Measurements from ENCODE around the gene OR1I1. TPM values are rescaled to one million over a fixed set of nuclear protein-coding genes. Genes with fewer than 3 reads are reported as not detected.
"Not testable (repeated sequence)": the region's sequence is repeated elsewhere in the genome, so short reads cannot be mapped to it uniquely, and the experiment has no call there.

OR1I1 gene
- polyA plus RNA-seq, 2 of the 4 experiments (the other 2 are of a cell fraction) = not detected

DNA sequence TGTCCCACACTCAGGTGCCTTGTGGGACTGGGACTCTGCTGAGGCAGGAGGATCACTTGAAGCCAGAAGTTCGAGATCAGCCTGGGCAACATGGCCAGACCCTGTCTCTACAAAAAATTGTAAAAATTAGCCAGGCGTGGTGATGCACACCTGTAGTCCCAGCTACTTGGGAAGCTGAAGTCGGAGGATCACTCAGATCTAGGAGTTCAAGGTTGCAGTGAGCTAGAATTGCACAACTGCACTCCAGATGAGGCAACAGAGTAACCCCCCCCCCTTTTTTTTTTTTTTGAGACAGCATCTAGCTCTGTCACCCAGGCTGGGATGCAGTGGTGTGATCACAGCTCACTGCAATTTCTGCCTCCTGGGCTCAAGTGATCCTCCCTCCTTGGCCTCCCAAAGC is 14.2 kb downstream of the OR1I1 start:
- Histone ChIP-seq H3K27ac (no peak overlapping the region), H3K4me1 (0 out of 3 replicates have a peak, but pooled peaks cover 5% of the 10 kb centered on the region), H3K4me2 (no peak overlapping the region), H3K9me3 (no peaks in the 10 kb centered on the region), H3K4me3 (no peak overlapping the region)
- FAIRE-seq (no peak), DNase-seq (ENCODE audit: low read depth in 1 of 2, low spot score in 1 of 2) (no peak), ATAC-seq (no peak)
- ChIA-PET POLR2A (no interaction called here), CTCF (interaction anchor here (0.6 to 1.2 kb wide), 2 partner anchors 55 to 184 kb away, joined by 3 read pairs; no protein-coding TSS in a partner anchor)
- 55% methylated on average over 3 of the region's 3 CpGs for WGBS (ENCODE audit: missing lambda C conversion rate)
- TF ChIP-seq TP53 (CRISPR knock-in tag; IDR thresholded peaks at IDR 0.05) (no peak), SREBF2 (IDR thresholded peaks at IDR 0.05) (no peak), RAD21 (conservative IDR thresholded peaks at IDR 0.05 in 1 of 2, IDR thresholded peaks at IDR 0.05 in 1 of 2) (no peak), CEBPB (IDR thresholded peaks at IDR 0.05) (no peak), ZFP36 (IDR thresholded peaks at IDR 0.05; ENCODE audit: borderline replicate concordance, partially characterized antibody) (no peak), JUNB (IDR thresholded peaks at IDR 0.05) (no peak), CBX8 (IDR thresholded peaks at IDR 0.05) (no peak), ZC3H11A (IDR thresholded peaks at IDR 0.05) (no peak), KDM1A (IDR thresholded peaks at IDR 0.05; ENCODE audit: low read depth) (no peak), MAZ (IDR thresholded peaks at IDR 0.05; ENCODE audit: borderline replicate concordance, low read depth, low read length) (no peak), MAFK (IDR thresholded peaks at IDR 0.05; ENCODE audit: partially characterized antibody) (no peak), CBX2 (IDR thresholded peaks at IDR 0.05; ENCODE audit: borderline replicate concordance, low read depth) (no peak)
- TF ChIP-seq, protein P1, sequence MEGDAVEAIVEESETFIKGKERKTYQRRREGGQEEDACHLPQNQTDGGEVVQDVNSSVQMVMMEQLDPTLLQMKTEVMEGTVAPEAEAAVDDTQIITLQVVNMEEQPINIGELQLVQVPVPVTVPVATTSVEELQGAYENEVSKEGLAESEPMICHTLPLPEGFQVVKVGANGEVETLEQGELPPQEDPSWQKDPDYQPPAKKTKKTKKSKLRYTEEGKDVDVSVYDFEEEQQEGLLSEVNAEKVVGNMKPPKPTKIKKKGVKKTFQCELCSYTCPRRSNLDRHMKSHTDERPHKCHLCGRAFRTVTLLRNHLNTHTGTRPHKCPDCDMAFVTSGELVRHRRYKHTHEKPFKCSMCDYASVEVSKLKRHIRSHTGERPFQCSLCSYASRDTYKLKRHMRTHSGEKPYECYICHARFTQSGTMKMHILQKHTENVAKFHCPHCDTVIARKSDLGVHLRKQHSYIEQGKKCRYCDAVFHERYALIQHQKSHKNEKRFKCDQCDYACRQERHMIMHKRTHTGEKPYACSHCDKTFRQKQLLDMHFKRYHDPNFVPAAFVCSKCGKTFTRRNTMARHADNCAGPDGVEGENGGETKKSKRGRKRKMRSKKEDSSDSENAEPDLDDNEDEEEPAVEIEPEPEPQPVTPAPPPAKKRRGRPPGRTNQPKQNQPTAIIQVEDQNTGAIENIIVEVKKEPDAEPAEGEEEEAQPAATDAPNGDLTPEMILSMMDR (IDR thresholded peaks at IDR 0.05) = no peak

DNA sequence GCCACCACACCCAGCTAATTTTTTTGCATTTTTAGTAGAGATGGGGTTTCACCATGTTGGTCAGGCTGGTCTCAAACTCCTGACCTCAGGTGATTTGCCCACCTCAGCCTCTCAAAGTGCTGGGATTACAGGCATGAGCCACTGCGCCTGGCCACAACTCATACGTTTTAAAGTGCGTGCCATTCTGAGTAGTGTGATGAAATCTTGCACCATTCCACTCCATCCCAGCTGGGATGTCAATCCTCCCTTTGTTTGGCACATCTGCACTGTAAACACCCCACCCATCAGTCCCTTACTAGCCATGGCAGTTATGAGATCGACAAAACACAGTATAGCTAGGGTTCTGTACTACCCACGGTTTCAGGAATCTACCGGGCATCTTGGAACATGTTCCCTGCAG is 16.0 kb downstream of the OR1I1 start:
- H3K4me1 ChIP-seq; H3K4me2 ChIP-seq; POLR2A ChIA-PET; H3K4me3 ChIP-seq; ATAC-seq; H3K27ac ChIP-seq; CTCF ChIA-PET; FAIRE-seq; DNase-seq (ENCODE audit: low read depth in 1 of 2, low spot score in 1 of 2); H3K9me3 ChIP-seq: not testable (repeated sequence)
- WGBS (ENCODE audit: missing lambda C conversion rate) = 77% methylated on average over 6 of the region's 6 CpGs

DNA sequence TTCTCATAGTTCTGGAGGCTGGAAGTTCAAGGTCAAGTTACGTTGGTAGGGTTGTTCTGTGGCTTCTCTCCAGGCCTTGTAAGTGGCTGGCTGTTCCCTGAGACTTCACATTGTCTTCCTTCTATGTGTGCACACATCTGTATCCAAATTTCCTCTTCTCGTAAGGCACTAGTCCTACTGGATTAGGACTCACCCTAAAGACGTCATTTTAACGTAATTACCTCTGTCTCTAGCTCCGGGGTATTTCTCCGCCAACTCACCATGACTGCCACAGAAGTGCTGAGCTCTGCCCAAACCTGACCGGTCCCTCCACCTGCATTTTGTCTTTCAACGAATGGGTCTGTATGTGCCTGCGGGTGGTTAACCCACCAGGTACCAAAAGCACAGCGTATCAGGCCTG is 16.4 kb downstream of the OR1I1 start:
- no peak for DNase-seq (ENCODE audit: low read depth in 1 of 2, low spot score in 1 of 2)
- 61% methylated on average over 10 of the region's 10 CpGs for WGBS (ENCODE audit: missing lambda C conversion rate)
- ChIA-PET POLR2A (no interaction called here), CTCF (interaction anchor here (0.6 kb wide), 1 partner anchor 32 kb away, joined by 3 read pairs; no protein-coding TSS in a partner anchor)
- H3K4me2 ChIP-seq = no peak overlapping the region
- H3K9me3 ChIP-seq = peaks cover 12% of the 10 kb centered on the region; the same call in 1 of the 3 replicates
- no peak overlapping the region for H3K27ac ChIP-seq
- ATAC-seq = no peak
- no peak for FAIRE-seq
- no peak overlapping the region for H3K4me3 ChIP-seq
- TF ChIP-seq JUN (IDR thresholded peaks at IDR 0.05) = no peak
- TF ChIP-seq PHF8 (IDR thresholded peaks at IDR 0.05; ENCODE audit: borderline replicate concordance, low read depth) = no peak
- no peaks in the 10 kb centered on the region for H3K4me1 ChIP-seq

DNA sequence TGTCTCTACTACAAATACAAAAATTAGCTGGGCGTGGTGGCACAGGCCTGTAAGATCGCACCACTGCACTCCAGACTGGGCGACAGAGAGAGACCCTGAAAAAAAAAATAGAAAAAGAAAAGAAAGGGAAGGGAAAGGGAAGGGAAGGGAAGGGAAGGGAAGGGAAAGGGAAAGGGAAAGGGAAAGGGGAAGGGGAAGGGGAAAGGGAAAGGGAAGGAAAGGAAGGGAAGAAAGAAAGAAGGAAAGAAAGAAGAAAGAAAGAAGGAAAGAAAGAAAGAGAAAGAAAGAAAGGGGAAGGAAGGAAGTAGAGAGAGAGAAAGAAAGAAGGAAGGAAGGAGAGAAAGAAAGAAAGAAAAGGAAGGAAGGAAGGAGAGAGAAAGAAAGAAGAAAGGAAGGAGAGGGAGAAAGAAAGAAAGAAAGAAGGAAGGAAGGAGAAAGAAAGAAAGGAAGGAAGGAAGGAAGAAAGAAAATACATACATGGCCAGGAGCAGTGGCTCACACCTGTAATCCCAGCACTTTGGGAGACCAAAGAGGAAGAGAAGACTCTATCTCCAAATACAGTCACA is 17.1 kb downstream of the OR1I1 start:
- H3K4me1 ChIP-seq = no peaks in the 10 kb centered on the region
- CTCF ChIA-PET = interaction anchor here (0.6 to 1.6 kb wide), 3 partner anchors 32 to 78 kb away, joined by 3 to 4 read pairs (median 3); no protein-coding TSS in a partner anchor
- whole genome bisulfite sequencing (ENCODE audit: missing lambda C conversion rate) = 56% methylated on average over 3 of the region's 3 CpGs
- FAIRE-seq (no peak), ATAC-seq (no peak), DNase-seq (ENCODE audit: low read depth in 1 of 2, low spot score in 1 of 2) (no peak)
- H3K4me3 ChIP-seq = no peak overlapping the region
- H3K4me2 ChIP-seq = no peak overlapping the region
- H3K9me3 ChIP-seq = peaks cover 16% of the 10 kb centered on the region; the same call in 1 of the 3 replicates
- POLR2A ChIA-PET = no interaction called here
- no peak overlapping the region for H3K27ac ChIP-seq
- TF ChIP-seq FOSB (CRISPR knock-in tag; IDR thresholded peaks at IDR 0.05) = no peak
- TF ChIP-seq CBX8 (IDR thresholded peaks at IDR 0.05) = no peak
- TF ChIP-seq, protein P2, sequence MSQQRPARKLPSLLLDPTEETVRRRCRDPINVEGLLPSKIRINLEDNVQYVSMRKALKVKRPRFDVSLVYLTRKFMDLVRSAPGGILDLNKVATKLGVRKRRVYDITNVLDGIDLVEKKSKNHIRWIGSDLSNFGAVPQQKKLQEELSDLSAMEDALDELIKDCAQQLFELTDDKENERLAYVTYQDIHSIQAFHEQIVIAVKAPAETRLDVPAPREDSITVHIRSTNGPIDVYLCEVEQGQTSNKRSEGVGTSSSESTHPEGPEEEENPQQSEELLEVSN (IDR thresholded peaks at IDR 0.05; ENCODE audit: borderline replicate concordance, low read depth) = no peak
- TF ChIP-seq KDM1A (IDR thresholded peaks at IDR 0.05; ENCODE audit: low read depth) = no peak
- TF ChIP-seq, protein P1 (IDR thresholded peaks at IDR 0.05) = no peak
- no peak for TF ChIP-seq CBX2 (IDR thresholded peaks at IDR 0.05; ENCODE audit: borderline replicate concordance, low read depth)
- TF ChIP-seq EP300 (IDR thresholded peaks at IDR 0.05) = no peak
- no peak for TF ChIP-seq TFCP2L1 (CRISPR knock-in tag; IDR thresholded peaks at IDR 0.05)
- no peak for TF ChIP-seq EHF (CRISPR knock-in tag; IDR thresholded peaks at IDR 0.05)
- TF ChIP-seq RCOR1 (IDR thresholded peaks at IDR 0.05; ENCODE audit: low read depth, low read length) = no peak
- TF ChIP-seq ZFP36 (IDR thresholded peaks at IDR 0.05; ENCODE audit: borderline replicate concordance, partially characterized antibody) = no peak
- no peak for TF ChIP-seq RAD21 (conservative IDR thresholded peaks at IDR 0.05 in 1 of 2, IDR thresholded peaks at IDR 0.05 in 1 of 2)
- TF ChIP-seq HDAC2 (IDR thresholded peaks at IDR 0.05) = no peak
- TF ChIP-seq, protein P3, sequence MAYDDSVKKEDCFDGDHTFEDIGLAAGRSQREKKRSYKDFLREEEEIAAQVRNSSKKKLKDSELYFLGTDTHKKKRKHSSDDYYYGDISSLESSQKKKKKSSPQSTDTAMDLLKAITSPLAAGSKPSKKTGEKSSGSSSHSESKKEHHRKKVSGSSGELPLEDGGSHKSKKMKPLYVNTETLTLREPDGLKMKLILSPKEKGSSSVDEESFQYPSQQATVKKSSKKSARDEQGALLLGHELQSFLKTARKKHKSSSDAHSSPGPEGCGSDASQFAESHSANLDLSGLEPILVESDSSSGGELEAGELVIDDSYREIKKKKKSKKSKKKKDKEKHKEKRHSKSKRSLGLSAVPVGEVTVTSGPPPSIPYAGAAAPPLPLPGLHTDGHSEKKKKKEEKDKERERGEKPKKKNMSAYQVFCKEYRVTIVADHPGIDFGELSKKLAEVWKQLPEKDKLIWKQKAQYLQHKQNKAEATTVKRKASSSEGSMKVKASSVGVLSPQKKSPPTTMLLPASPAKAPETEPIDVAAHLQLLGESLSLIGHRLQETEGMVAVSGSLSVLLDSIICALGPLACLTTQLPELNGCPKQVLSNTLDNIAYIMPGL (CRISPR knock-in tag; IDR thresholded peaks at IDR 0.05; ENCODE audit: borderline replicate concordance) = no peak

All from A549 (cell line).